ENCODE data around the gene SEMA6A.

Gene SEMA6A

GRCh38 chr5:116456036-116456435 lies 118.6 kb downstream of the SEMA6A start:
- DNase-seq, result no peak

DNA sequence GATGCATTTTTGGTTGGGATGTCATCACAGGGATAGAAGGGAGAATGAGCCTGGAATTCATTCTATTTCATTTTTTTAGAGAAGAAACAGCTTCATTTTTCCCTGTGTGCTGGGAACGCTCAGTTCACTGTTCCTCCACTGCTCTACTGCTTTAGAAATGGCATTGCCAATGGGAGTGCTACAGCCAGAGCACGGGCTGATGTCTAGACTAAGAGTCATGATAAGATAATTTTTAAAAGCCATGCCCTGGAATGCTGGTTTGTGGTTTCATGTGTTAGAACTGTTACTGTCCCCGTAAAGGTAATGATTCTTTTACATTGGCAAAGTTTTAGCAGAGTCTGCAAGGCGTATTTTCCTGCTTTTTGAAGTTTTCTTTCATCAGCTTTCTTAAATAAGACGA lies 119.6 kb downstream of the SEMA6A start:
- no peak for DNase-seq

- no peak for DNase-seq
These were observed 120.2 kb downstream of the SEMA6A start for GRCh38 chr5:116454417-116454927.

DNA sequence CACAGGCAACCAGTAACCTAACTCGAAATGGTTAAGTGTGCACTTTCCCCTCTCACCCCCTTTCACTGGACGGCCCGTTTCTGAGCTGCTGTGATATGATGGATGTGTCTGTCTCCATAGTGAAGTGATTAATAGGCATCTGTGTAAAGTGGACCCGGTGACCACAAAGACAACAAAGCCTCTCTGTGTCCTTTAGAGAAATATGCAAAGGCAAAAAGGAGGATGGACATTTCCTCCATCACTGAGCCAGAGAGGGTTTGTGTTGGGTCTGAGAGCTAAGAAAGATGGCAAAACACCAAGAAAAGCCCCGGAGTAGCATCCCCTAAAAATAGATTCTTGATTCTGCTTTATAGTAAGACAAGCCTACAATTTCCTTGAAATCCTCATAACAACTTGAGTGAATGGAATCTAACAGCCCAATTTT lies 120.6 kb downstream of the SEMA6A start:
- DNase-seq, result no peak

GRCh38 chr5:116452774-116453368 lies 121.8 kb downstream of the SEMA6A start:
- no peak for DNase-seq

DNA sequence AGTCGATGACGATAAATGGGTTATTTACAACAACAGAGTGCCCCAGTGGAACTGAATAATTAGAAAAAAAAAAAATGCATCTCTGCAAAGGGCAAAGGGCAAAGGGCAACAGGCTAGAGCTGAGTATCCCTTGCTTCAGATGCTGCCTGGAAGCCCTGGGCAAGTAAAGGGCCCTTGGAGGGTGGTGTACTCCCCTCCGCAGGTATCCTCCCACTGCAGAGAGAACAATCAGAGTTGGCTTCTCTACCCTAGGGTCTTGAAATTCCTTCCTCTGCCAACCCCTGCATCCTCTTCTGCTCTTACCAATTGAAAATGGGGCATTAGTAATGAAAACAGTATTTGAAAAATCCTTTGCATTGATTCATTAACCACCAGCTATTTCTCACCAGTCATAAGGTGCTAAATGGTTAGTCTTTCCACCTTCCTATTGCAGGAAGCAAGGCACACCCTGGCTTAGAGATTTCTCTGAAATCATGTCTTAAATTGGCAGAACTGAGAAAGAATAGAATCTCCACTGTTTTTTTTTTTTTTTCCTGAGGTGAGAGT lies 122.6 kb downstream of the SEMA6A start:
- no peak for DNase-seq

GRCh38 chr5:116451066-116451465 lies 123.6 kb downstream of the SEMA6A start:
- no peak for DNase-seq

DNA sequence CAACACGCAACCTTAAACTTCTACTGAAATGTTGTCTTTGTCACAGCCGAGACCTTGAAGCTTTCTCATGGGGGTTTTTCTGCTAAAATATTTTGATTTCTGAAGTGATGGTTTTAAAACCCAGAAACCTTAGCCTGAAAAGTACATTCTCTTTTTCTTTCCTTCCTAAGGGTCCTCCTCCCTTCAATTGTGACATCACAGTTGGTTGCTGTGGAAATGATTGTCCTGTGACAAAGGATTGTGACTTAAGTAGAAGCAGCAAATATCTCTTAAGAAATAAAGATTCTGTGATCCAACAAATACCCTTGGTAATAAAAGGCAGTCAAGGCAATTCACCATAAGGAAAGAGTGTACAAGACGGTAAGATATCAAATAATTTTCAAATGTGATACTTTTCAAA lies 125.2 kb downstream of the SEMA6A start:
- no peak for DNase-seq

GRCh38 chr5:116448870-116449427 lies 125.7 kb downstream of the SEMA6A start:
- DNase-seq, result no peak

DNA sequence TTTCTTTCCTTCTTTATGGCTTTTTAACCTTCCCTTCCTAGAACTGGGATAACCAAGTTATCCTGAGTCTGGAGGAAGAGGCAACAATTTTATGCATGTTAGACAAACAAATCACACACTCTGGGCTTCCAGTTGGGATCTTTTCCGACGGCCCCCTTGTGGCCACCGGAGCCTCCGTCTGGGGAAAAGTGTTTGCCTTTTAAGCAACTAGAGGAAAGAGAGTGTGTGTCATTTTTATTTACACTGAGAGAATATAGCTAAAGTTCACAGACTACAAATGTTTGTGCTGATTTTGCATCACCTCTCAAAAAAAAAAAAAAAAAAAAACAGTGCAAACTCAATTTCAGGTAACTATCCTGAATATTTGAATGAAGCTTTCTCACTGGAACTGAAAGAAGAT lies 126.2 kb downstream of the SEMA6A start:
- no peak for DNase-seq

- DNase-seq, result no peak
These were observed 128.1 kb downstream of the SEMA6A start for GRCh38 chr5:116446356-116447005.

DNA sequence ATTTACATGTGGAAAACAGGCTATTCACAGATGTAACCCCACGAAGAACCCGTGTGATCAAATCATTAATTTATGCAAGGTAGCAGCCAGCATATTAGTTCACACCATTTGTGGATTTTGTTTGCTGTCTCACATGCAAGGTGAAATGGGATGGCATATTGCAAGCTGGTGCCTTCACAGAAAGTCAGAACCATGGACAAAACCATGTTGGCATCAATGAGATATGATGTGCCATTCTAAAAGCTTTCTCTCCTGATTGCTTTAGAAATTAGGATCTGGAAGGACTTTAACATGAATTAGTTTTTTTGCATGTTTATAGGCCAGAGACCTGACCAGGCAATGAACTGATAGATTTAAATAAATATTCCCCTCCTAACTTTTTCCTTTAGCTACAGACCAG lies 129.3 kb downstream of the SEMA6A start:
- no peak for DNase-seq

DNA sequence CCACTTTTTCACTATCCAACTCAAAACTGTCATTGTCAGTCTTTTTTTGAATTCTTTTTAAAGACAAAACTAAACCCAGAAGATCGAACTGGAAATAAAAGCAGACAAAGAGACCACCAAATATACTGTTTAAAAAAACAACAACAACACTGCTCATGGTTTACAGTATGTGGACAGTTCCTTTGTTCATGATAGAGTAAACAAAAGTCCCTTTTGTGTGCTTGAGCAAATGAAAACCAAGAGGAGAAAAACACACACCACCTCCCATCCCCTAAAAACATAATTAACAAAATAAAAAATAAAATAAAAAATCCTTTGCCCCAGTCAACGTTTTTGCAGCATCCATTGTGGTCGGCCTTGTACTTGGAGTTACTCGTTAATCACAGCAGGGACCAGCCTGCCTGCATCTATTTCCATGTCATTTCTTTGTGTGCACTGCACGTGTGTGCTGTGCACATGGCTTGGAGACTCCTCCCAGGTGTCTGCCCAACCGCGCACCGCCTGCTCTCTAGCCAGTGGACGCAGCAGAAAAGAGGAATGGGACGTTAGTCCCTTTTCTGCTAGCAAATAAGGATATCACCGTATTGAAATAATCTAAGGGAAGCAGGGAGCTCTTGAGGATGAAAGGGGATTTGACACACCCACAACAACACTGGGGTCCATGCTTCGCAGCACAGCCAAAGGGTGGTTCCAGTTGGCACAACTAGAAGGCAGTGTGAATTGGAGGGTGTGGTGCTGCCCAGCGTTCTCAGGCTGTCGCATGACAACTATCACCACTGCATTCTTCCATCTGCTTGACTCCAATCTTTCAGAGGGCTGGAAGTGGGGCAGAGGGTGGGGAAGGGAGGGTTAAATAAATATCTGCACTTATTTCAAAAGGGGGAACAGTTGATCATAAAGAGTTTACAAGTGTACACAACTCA lies 130.0 kb downstream of the SEMA6A start:
- no peak for DNase-seq

DNA sequence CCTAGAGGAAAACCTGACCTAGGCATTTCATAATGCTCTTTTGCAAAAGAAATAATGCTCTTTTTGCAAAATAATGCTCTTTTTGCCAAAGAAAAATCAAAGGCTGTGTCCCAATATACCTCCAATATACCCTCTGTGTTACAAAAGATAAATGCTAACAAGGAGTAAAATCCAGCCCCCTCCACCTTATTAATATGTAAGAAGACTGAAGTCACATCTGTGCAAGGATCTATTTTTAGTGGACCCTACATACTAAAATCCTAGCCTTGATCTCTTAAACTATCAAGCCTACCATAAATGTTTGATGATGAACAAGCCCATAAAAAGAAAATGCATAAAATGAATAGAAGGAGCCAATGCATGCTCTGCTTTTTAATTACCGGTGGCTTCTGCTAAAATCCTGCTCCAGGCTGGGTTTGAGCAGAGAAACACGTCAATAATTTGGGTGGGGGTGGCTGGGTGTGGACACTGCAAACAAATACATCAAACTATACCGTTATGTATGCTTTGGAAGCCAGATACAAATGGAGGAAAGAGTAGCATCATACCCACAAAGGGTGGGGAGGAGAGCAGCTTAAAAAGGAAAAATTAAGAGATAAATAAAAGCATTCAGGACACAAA lies 131.6 kb downstream of the SEMA6A start:
- no peak for DNase-seq

- DNase-seq, result peak; percentile 83
These were observed 132.5 kb downstream of the SEMA6A start for GRCh38 chr5:116442095-116442534.

- peak; percentile 40 for DNase-seq
These were observed 133.4 kb downstream of the SEMA6A start for GRCh38 chr5:116441223-116441622.

- DNase-seq, result no peak
These were observed 134.1 kb downstream of the SEMA6A start for GRCh38 chr5:116440457-116441001.

DNA sequence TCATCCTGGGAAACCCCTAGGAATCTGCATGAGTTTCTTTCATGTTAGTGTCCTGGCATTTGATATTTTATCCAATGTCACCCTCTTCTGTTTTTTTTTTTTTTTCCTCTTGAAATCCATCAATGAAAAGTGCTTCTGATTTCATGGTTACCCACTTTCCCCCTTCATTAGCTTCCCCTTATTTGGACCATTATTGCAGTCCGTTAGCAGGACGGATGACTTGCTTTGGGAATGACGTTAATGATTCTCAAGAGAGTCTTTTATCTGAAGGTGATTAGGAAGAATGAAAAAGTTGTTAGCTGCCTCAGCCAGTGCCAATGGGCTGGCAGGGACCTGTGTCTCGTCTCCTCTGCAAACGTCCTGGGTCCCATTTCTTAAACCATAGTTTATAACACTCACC lies 134.7 kb downstream of the SEMA6A start:
- no peak for DNase-seq

- no peak for DNase-seq
These were observed 135.6 kb downstream of the SEMA6A start for GRCh38 chr5:116438979-116439554.

GRCh38 chr5:116437922-116438578 lies 136.6 kb downstream of the SEMA6A start:
- no peak for DNase-seq

- DNase-seq, result no peak
These were observed 137.3 kb downstream of the SEMA6A start for GRCh38 chr5:116437351-116437705.

Measured in DMS79 (cell line).